H1 (cell line): ENCODE data around the gene SOX6. TPM values are rescaled to one million over a fixed set of nuclear protein-coding genes. Genes with fewer than 3 reads are reported as not detected.

Experiments used
- CTCF ChIA-PET: fragments of 300-600 bp; sonication (Branson Sonifier 250); formaldehyde crosslinking; loops from one replicate; lab custom pipeline; 2021; ENCODE audit not compliant: partially characterized antibody; lab: Charles Lee
- POLR2A ChIA-PET: fragments of 300-600 bp; sonication (Branson Sonifier 250); formaldehyde crosslinking; loops from one replicate; lab custom pipeline; 2021; ENCODE audit warnings: inconsistent platforms; ENCODE audit not compliant: partially characterized antibody; lab: Charles Lee
- DNase-seq, 2 experiments: peaks; one replicate each; pipeline versions ENCODE4 v3.0.0 to v3.0.0-alpha.2; 2010 to 2022; ENCODE audit warnings: low spot score in 2 of 2, low read depth in 1 of 2, mixed read lengths in 1 of 2
- FAIRE-seq: peaks from 2 replicates; lab custom pipeline; 2011; peaks lifted over from hg19 to GRCh38; lab: Jason Lieb, UNC
- H2AFZ ChIP-seq: 2 replicates; pipeline ENCODE4 v1.8.1; 2012; ENCODE audit warnings: low read length, inconsistent platforms
- H2AK5ac ChIP-seq: 2 replicates; pipeline ENCODE4 v1.6.1; 2013; ENCODE audit warnings: low read depth, low read length
- H2BK120ac ChIP-seq: replicated peaks from 2 replicates; pipeline ENCODE3; 2013; ENCODE audit warnings: low read depth, low read length, inconsistent platforms
- H2BK12ac ChIP-seq: 2 replicates; pipeline ENCODE4 v1.6.1; 2013; ENCODE audit warnings: low read depth, low read length
- H2BK15ac ChIP-seq: 2 replicates; pipeline ENCODE4 v1.6.1; 2013; ENCODE audit warnings: low read length
- H2BK20ac ChIP-seq: 2 replicates; pipeline ENCODE4 v1.6.1; 2013; ENCODE audit warnings: low read length
- H2BK5ac ChIP-seq: 2 replicates; pipeline ENCODE4 v1.6.1; 2013; ENCODE audit warnings: low read depth, low read length
- H3K14ac ChIP-seq: 2 replicates; pipeline ENCODE4 v1.6.1; 2013; ENCODE audit warnings: inconsistent platforms; ENCODE audit not compliant: insufficient read length
- H3K18ac ChIP-seq: 2 replicates; pipeline ENCODE4 v1.6.1; 2013; ENCODE audit warnings: low read length; ENCODE audit errors: extremely low read depth
- H3K23ac ChIP-seq: 2 replicates; pipeline ENCODE4 v1.6.1; 2013; ENCODE audit warnings: inconsistent platforms; ENCODE audit not compliant: insufficient read length
- H3K23me2 ChIP-seq: 2 replicates; pipeline ENCODE4 v1.6.1; 2013; ENCODE audit warnings: low read depth, low read length
- H3K27ac ChIP-seq: 2 replicates; pipeline ENCODE4 v1.6.1; 2011; ENCODE audit warnings: low read depth, low read length, inconsistent platforms
- H3K27me3 ChIP-seq, 4 experiments: replicated peaks in 1 of 4; 1 replicate in 1 of 4; 2 replicates in 3 of 4; pipeline versions ENCODE4 v1.6.1 to v1.8.1; 2011 to 2013; ENCODE audit warnings: low read length in 3 of 4, mild to moderate bottlenecking in 3 of 4, inconsistent platforms in 2 of 4, mixed read lengths in 2 of 4, moderate library complexity in 1 of 4; ENCODE audit not compliant: control insufficient read depth in 3 of 4, insufficient read depth in 3 of 4; ENCODE audit errors: extremely low read depth in 1 of 4
- H3K36me3 ChIP-seq, 4 experiments: 2 replicates each; pipeline versions ENCODE4 v1.6.1 to v1.8.1; 2011 to 2013; ENCODE audit warnings: mild to moderate bottlenecking in 4 of 4, low read length in 3 of 4, moderate library complexity in 2 of 4, control low read depth in 1 of 4, inconsistent platforms in 1 of 4; ENCODE audit not compliant: insufficient read depth in 4 of 4, control insufficient read depth in 2 of 4
- H3K4ac ChIP-seq: replicated peaks from 2 replicates; pipeline ENCODE3; 2013; ENCODE audit warnings: low read length, low read depth, mixed read lengths, inconsistent platforms; ENCODE audit not compliant: insufficient read length
- H3K4me1 ChIP-seq, 4 experiments: replicated peaks in 1 of 4; 1 replicate in 1 of 4; 2 replicates in 3 of 4; pipeline versions ENCODE4 v1.6.1 to v1.8.1; 2011 to 2013; ENCODE audit warnings: low read length in 3 of 4, inconsistent platforms in 2 of 4, mixed read lengths in 1 of 4; ENCODE audit not compliant: insufficient read depth in 4 of 4, control insufficient read depth in 3 of 4
- H3K4me2 ChIP-seq, 2 experiments: 2 replicates each; pipeline versions ENCODE4 v1.6.1 to v1.8.1; 2011 to 2013; ENCODE audit warnings: low read depth in 2 of 2, low read length in 2 of 2, control low read depth in 1 of 2, inconsistent platforms in 1 of 2, mild to moderate bottlenecking in 1 of 2; ENCODE audit not compliant: insufficient read depth in 1 of 2
- H3K4me3 ChIP-seq, 4 experiments: fragments of 200-600, 300-600 bp in 1 of 4; sonication (generic), shearing (Covaris generic), sonication (Bioruptor Twin) in 1 of 4; 2 replicates each; pipeline versions ENCODE4 v1.5.1 to v1.8.1; 2011 to 2016; ENCODE audit warnings: low read length in 4 of 4, low read depth in 3 of 4, control low read depth in 2 of 4, inconsistent platforms in 2 of 4, mild to moderate bottlenecking in 2 of 4, mixed read lengths in 1 of 4, moderate library complexity in 1 of 4; ENCODE audit not compliant: insufficient read depth in 2 of 4; ENCODE audit errors: extremely low read depth in 1 of 4
- H3K56ac ChIP-seq: replicated peaks from 2 replicates; pipeline ENCODE3; 2013; ENCODE audit warnings: low read depth, mild to moderate bottlenecking, mixed read lengths, low read length, inconsistent platforms; ENCODE audit not compliant: insufficient read length
- H3K79me1 ChIP-seq: 2 replicates; pipeline ENCODE4 v1.6.1; 2013; ENCODE audit warnings: low read depth, low read length, control low read depth
- H3K79me2 ChIP-seq, 2 experiments: 2 replicates each; pipeline versions ENCODE4 v1.6.1 to v1.8.1; 2012 to 2013; ENCODE audit warnings: low read length in 2 of 2, mild to moderate bottlenecking in 2 of 2, inconsistent platforms in 1 of 2; ENCODE audit not compliant: insufficient read depth in 2 of 2, control insufficient read depth in 1 of 2
- H3K9ac ChIP-seq, 4 experiments: replicated peaks in 1 of 4; 1 replicate in 1 of 4; 2 replicates in 3 of 4; pipeline versions ENCODE4 v1.6.1 to v1.8.1; 2011 to 2013; ENCODE audit warnings: low read depth in 3 of 4, low read length in 3 of 4, control low read depth in 2 of 4, mild to moderate bottlenecking in 2 of 4, moderate library complexity in 2 of 4, inconsistent platforms in 1 of 4; ENCODE audit errors: extremely low read depth in 1 of 4
- H3K9me3 ChIP-seq, 2 experiments: 2 replicates each; pipeline versions ENCODE4 v1.6.1 to v1.8.1; 2012 to 2013; ENCODE audit warnings: mild to moderate bottlenecking in 2 of 2, moderate library complexity in 2 of 2, control low read depth in 1 of 2, inconsistent platforms in 1 of 2, low read depth in 1 of 2, low read length in 1 of 2, mixed read lengths in 1 of 2; ENCODE audit not compliant: insufficient read depth in 2 of 2
- H4K20me1 ChIP-seq, 2 experiments: replicated peaks in 1 of 2; 2 replicates each; pipeline versions ENCODE3 to v1.8.1; 2011 to 2013; ENCODE audit warnings: inconsistent platforms in 2 of 2, low read length in 2 of 2, mild to moderate bottlenecking in 1 of 2; ENCODE audit not compliant: insufficient read depth in 2 of 2, control insufficient read depth in 1 of 2
- H4K5ac ChIP-seq: 2 replicates; pipeline ENCODE4 v1.6.1; 2013; ENCODE audit warnings: low read length, low read depth, mixed read lengths, inconsistent platforms; ENCODE audit not compliant: insufficient read length
- H4K8ac ChIP-seq: 2 replicates; pipeline ENCODE4 v1.8.0; 2013; ENCODE audit warnings: mild to moderate bottlenecking, moderate library complexity, low read length, inconsistent platforms; ENCODE audit not compliant: insufficient read depth; ENCODE audit errors: extremely low read depth
- H4K91ac ChIP-seq: replicated peaks from 2 replicates; pipeline ENCODE3; 2013; ENCODE audit warnings: low read length, mixed read lengths, inconsistent platforms; ENCODE audit not compliant: insufficient read length
- CREB1 ChIP-seq: IDR thresholded peaks from 2 replicates; pipeline ENCODE4 v1.6.1; 2012; ENCODE audit warnings: inconsistent platforms
- EZH2 ChIP-seq: fragments of 200-600 bp; sonication (generic); IDR thresholded peaks from 2 replicates; pipeline ENCODE4 v1.7.1; 2012; ENCODE audit warnings: low read depth, mild to moderate bottlenecking, moderate library complexity, low read length, inconsistent platforms; ENCODE audit not compliant: severe bottlenecking
- WGBS, 2 experiments: shearing (Covaris generic) in 1 of 2; methylation state at CpG; one replicate each; pipeline versions ENCODE4 v1.1.6 to v1.1.7; 2013 to 2015; ENCODE audit warnings: low lambda C conversion rate in 2 of 2, mixed read lengths in 2 of 2, inconsistent platforms in 1 of 2, low coverage in 1 of 2, missing lambda C conversion rate in 1 of 2; ENCODE audit not compliant: insufficient replicate concordance in 2 of 2, insufficient coverage in 1 of 2, insufficient read length in 1 of 2; ENCODE audit errors: extremely low coverage in 1 of 2, missing lambda C conversion rate in 1 of 2; 5-methylcytosine and 5-hydroxymethylcytosine counted together
- polyA plus RNA-seq, 7 experiments: library from polyadenylated mRNA; depleted of rRNA in 3 of 7; stranded (reverse) in 5 of 7; unstranded in 2 of 7; fragments of >200 nt in 5 of 7; fragments of 200-250 nt in 2 of 7; gene quantifications; 1 replicate in 5 of 7; 2 replicates in 1 of 7; 4 replicates in 1 of 7; pipeline versions ENCODE4 v1.2.1 to v1.2.3, GENCODE V29; 2011 to 2013; ENCODE audit warnings: missing spikeins in 2 of 7, mixed read lengths in 2 of 7
- total RNA-seq: library from RNA; stranded (reverse); fragmentation: NEBNext Ultra II Directional; extraction: Animal tissue kit (Norgen Biotek cat#: 25700); gene quantifications from 2 replicates; pipeline ENCODE4 v1.2.1, GENCODE V29; 2021

Gene SOX6
- total and polyA plus RNA-seq, 2 of the 8 experiments (the other 6 are each of a cell fraction or from before 2014, with no cell fraction given): 0.09 TPM; not detected in 1

DNA sequence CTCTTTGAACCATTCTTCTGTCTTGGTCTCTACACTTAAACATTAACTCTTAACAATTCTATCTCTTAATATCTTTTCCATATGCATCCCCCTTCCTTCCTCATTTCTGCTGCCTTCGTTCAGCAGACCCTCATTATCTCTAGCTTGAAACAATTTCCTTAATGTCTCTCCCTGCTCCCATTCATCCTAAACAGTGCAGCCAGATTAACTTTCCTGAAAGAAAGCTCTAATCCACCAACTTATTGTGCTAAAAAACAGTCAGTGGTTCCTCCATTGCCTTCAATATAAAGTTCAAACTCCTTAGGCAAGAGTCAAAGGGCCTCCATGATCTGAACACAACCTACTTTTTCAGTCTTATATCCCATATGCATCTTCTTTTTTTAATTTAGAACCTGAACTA, 42.5 kb downstream of the SOX6 start:
- Histone ChIP-seq H3K27me3 (no peaks in the 10 kb centered on the region), H4K91ac (no peak overlapping the region), H2BK15ac (no peak overlapping the region), H3K18ac (no peak overlapping the region), H2BK20ac (no peak overlapping the region), H4K5ac (no peak overlapping the region), H3K79me1 (no peaks in the 10 kb centered on the region), H2BK12ac (no peak overlapping the region), H4K20me1 (no peaks in the 10 kb centered on the region), H2AK5ac (no peak overlapping the region), H3K23ac (no peak overlapping the region), H3K4me3 (no peak overlapping the region), H3K9me3 (no peaks in the 10 kb centered on the region), H2BK5ac (no peak overlapping the region), H3K56ac (no peak overlapping the region), H3K4me2 (no peak overlapping the region), H3K79me2 (no peaks in the 10 kb centered on the region), H3K4me1 (no peaks in the 10 kb centered on the region), H3K9ac (no peak overlapping the region), H3K23me2 (no peaks in the 10 kb centered on the region), H2AFZ (no peak overlapping the region), H3K4ac (no peak overlapping the region), H3K36me3 (no peaks in the 10 kb centered on the region), H3K27ac (no peak overlapping the region), H4K8ac (no peak overlapping the region), H2BK120ac (no peak overlapping the region), H3K14ac (no peak overlapping the region)
- 81% methylated on average over 1 of the region's 1 CpG; no CpG with 5 or more reads in 1 of the 2 experiments for WGBS, 2 experiments
- FAIRE-seq: no peak
- DNase-seq: no peak
- POLR2A ChIA-PET: no interaction called here
- CTCF ChIA-PET: interaction anchor here (1.1 kb wide), 1 partner anchor 62 kb away, joined by 3 read pairs; no protein-coding TSS in a partner anchor
- TF ChIP-seq EZH2: no peak
- TF ChIP-seq CREB1: no peak
